BE2C (cell line): ENCODE results near the gene CAP2.

Experiments used
- DNase-seq: peaks from one replicate; pipeline ENCODE4 v3.0.0-alpha.2; 2020
- H3K27me3 ChIP-seq: fragments of 250-450 bp; sonication (Bioruptor Pico); 2 replicates; pipeline ENCODE4 v1.5.1; 2020; ENCODE audit warnings: mild to moderate bottlenecking
- H3K36me3 ChIP-seq: fragments of 250-450 bp; sonication (Bioruptor Pico); 2 replicates; pipeline ENCODE4 v1.5.1; 2020; ENCODE audit warnings: mild to moderate bottlenecking
- H3K4me1 ChIP-seq: fragments of 250-450 bp; sonication (Bioruptor Pico); 2 replicates; pipeline ENCODE4 v1.5.1; 2020
- H3K4me3 ChIP-seq: 2 replicates; pipeline ENCODE4 v1.5.1; 2011; ENCODE audit warnings: low read depth, low read length
- H3K9me3 ChIP-seq: fragments of 250-450 bp; sonication (Bioruptor Pico); 2 replicates; pipeline ENCODE4 v1.5.1; 2020
- CTCF ChIP-seq: IDR thresholded peaks from 2 replicates; pipeline ENCODE4 v1.5.1; 2012; ENCODE audit warnings: mild to moderate bottlenecking, low read depth, low read length

Gene CAP2

GRCh38 chr6:17506531-17506930 is 113.1 kb downstream of the CAP2 start:
- Histone ChIP-seq H3K27me3 (no peaks in the 10 kb centered on the region), H3K36me3 (no peaks in the 10 kb centered on the region), H3K9me3 (no peaks in the 10 kb centered on the region; the same call in 1 of the 2 replicates), H3K4me3 (no peak overlapping the region), H3K4me1 (no peaks in the 10 kb centered on the region)
- TF ChIP-seq CTCF: no peak
- DNase-seq: no peak

DNA sequence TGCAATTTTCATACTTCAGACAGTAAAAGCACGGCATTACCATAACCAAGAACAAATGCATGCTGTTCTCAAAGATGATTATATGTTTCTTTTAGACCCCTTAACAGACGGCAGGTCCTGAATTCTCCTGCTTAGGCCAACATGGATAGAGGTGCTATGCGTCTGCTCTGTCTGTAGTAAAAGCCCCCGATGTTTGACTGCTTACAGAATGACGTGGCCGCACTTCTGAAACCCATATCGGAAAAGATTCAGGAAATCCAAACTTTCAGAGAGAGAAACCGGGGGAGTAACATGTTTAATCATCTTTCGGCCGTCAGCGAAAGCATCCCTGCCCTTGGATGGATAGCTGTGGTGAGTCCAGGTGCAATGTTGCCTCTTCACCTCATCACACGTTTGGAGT is 113.6 kb downstream of the CAP2 start:
- no peaks in the 10 kb centered on the region for H3K27me3 ChIP-seq
- no peaks in the 10 kb centered on the region for H3K4me1 ChIP-seq
- H3K9me3 ChIP-seq: no peaks in the 10 kb centered on the region; the same call in 1 of the 2 replicates
- H3K4me3 ChIP-seq: no peak overlapping the region
- TF ChIP-seq CTCF: no peak
- DNase-seq: no peak
- H3K36me3 ChIP-seq: no peaks in the 10 kb centered on the region

- no peak overlapping the region for H3K4me3 ChIP-seq
Observed at GRCh38 chr6:17511084-17511483, 117.7 kb downstream of the CAP2 start.

GRCh38 chr6:17511580-17511979 is 118.2 kb downstream of the CAP2 start:
- no peaks in the 10 kb centered on the region for H3K4me1 ChIP-seq
- H3K36me3 ChIP-seq: no peaks in the 10 kb centered on the region
- no peaks in the 10 kb centered on the region; the same call in 1 of the 2 replicates for H3K9me3 ChIP-seq
- no peaks in the 10 kb centered on the region for H3K27me3 ChIP-seq
- no peak overlapping the region for H3K4me3 ChIP-seq
- no peak for DNase-seq
- no peak for TF ChIP-seq CTCF

More at GRCh38 chr6:17511084-17511483, 117.7 kb downstream of the CAP2 start:
- Histone ChIP-seq H3K36me3 (no peaks in the 10 kb centered on the region), H3K4me1 (no peaks in the 10 kb centered on the region), H3K9me3 (no peaks in the 10 kb centered on the region; the same call in 1 of the 2 replicates), H3K27me3 (no peaks in the 10 kb centered on the region)
- TF ChIP-seq CTCF: no peak
- no peak for DNase-seq

DNA sequence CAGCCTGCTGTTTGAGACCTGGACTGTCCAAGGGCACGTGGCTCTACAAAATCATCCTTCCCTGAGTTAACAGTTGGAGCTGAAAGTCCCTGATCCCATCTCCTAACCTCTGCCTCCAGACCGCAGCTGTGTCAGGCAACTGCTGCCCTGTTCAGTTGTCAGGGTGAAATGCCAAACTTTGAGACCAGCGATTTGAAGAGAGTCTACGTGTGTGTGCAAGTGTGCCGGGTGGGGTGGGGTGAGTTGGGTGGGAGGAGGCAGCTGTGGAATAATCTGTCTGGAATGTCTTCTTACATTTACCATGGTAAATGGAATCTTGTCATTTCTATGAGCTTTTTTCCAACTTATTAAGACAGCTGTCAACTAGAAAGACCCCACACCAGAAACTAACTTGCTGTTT is 125.7 kb downstream of the CAP2 start:
- DNase-seq: no peak
- Histone ChIP-seq H3K4me1 (no peaks in the 10 kb centered on the region), H3K4me3 (no peak overlapping the region), H3K27me3 (no peaks in the 10 kb centered on the region), H3K36me3 (no peaks in the 10 kb centered on the region), H3K9me3 (no peaks in the 10 kb centered on the region)
- TF ChIP-seq CTCF: no peak

DNA sequence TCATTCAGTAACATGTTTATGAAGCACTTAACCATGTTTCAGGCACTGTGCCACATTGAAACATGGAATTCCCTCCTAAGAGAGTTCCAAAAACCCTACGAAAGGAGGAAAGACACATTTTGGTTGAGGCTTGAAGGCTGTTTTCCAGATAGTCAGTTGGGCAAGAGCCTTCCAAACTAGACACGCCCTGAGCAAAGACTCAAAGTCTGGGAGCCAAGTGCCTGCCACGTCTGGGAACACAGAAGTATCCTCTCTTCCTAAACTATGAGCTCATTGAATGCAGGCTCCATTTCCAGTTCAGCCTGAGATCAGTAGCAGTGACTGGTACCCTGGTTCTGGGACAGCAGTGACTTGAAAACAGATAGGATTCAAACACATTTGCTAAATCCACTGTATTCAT is 132.2 kb downstream of the CAP2 start:
- DNase-seq: no peak
- Histone ChIP-seq H3K4me1 (no peaks in the 10 kb centered on the region), H3K36me3 (no peaks in the 10 kb centered on the region), H3K9me3 (no peaks in the 10 kb centered on the region), H3K27me3 (no peaks in the 10 kb centered on the region), H3K4me3 (no peak overlapping the region)
- no peak for TF ChIP-seq CTCF
